ENCODE measurements around the gene TBC1D16. TPM values are rescaled to one million over a fixed set of nuclear protein-coding genes. Genes with fewer than 3 reads are reported as not detected.
A peak's percentile ranks its signal among the peaks of the same experiment; 100 is the strongest.

The TBC1D16 gene
- total RNA-seq, 1 experiment from 2014 or later, result 96.1 TPM

- TF ChIP-seq ARID4B (CRISPR knock-in tag; IDR thresholded peaks at IDR 0.05; ENCODE audit: borderline replicate concordance), result no peak
Observed at GRCh38 chr17:80083136-80083661, 47.5 kb upstream of the TBC1D16 start (continued).

GRCh38 chr17:80082403-80083135 lies 46.9 kb upstream of the TBC1D16 start:
- ATAC-seq (peak; percentile 81), DNase-seq (ENCODE audit: low spot score) (peak; percentile 85)
- no peak overlapping the region for H3K4me3 Mint-ChIP-seq
- H3K9me3 Mint-ChIP-seq, result peaks cover 3% of the 10 kb centered on the region; the same call in 1 of the 2 replicates
- ChIA-PET POLR2A (interaction anchor here (0.8 kb wide), 1 partner anchor 41 kb away, joined by 3 read pairs; no protein-coding TSS in a partner anchor), CTCF (interaction anchor here (0.6 to 7.1 kb wide), 26 partner anchors 10 to 279 kb away, joined by 3 to 72 read pairs (median 3); partner anchors contain the start of gene GAA)
- H3K4me1 Mint-ChIP-seq, result peaks cover 8% of the 10 kb centered on the region; the same call in 1 of the 2 replicates
- H3K27ac Mint-ChIP-seq, result no peak overlapping the region
- H3K36me3 Mint-ChIP-seq, result no peaks in the 10 kb centered on the region
- no peaks in the 10 kb centered on the region for H3K27me3 Mint-ChIP-seq (ENCODE audit: low read depth)
- TF ChIP-seq NFATC4 (CRISPR knock-in tag; IDR thresholded peaks at IDR 0.05), result no peak
- peak; percentile 40; the same call in 1 of the 2 replicates for TF ChIP-seq CTCF (IDR thresholded peaks at IDR 0.05)

- DNase-seq (ENCODE audit: low spot score) (no peak), ATAC-seq (no peak)
- Mint-ChIP-seq H3K27ac (no peak overlapping the region), H3K4me1 (peaks cover 8% of the 10 kb centered on the region; the same call in 1 of the 2 replicates), H3K27me3 (ENCODE audit: low read depth) (no peaks in the 10 kb centered on the region), H3K4me3 (no peak overlapping the region), H3K9me3 (peaks cover 3% of the 10 kb centered on the region; the same call in 1 of the 2 replicates), H3K36me3 (no peaks in the 10 kb centered on the region)
- TF ChIP-seq AFF4 (CRISPR knock-in tag; IDR thresholded peaks at IDR 0.05; ENCODE audit: borderline replicate concordance), result no peak
- POLR2A ChIA-PET, result interaction anchor here (0.9 kb wide), 1 partner anchor 53 kb away, joined by 5 read pairs; no protein-coding TSS in a partner anchor
- CTCF ChIA-PET, result interaction anchor here (0.6 to 7.1 kb wide), 12 partner anchors 11 to 130 kb away, joined by 3 to 72 read pairs (median 4); partner anchors contain the start of gene GAA
Observed at GRCh38 chr17:80081596-80081995, 45.9 kb upstream of the TBC1D16 start.

GRCh38 chr17:80080081-80080480 lies 44.4 kb upstream of the TBC1D16 start:
- ChIA-PET POLR2A (no interaction called here), CTCF (interaction anchor here (0.6 to 7.1 kb wide), 4 partner anchors 21 to 334 kb away, joined by 3 to 72 read pairs (median 22); partner anchors contain the start of gene GAA)
- Mint-ChIP-seq H3K36me3 (no peaks in the 10 kb centered on the region), H3K27ac (no peak overlapping the region), H3K27me3 (ENCODE audit: low read depth) (no peaks in the 10 kb centered on the region), H3K9me3 (peaks cover 3% of the 10 kb centered on the region; the same call in 1 of the 2 replicates), H3K4me1 (peaks cover 8% of the 10 kb centered on the region; the same call in 1 of the 2 replicates), H3K4me3 (no peak overlapping the region)
- TF ChIP-seq NFE2L1 (CRISPR knock-in tag; IDR thresholded peaks at IDR 0.05), result no peak
- TF ChIP-seq E2F5 (CRISPR knock-in tag; IDR thresholded peaks at IDR 0.05), result no peak
- TF ChIP-seq SMAD3 (CRISPR knock-in tag; IDR thresholded peaks at IDR 0.05; ENCODE audit: borderline replicate concordance), result no peak
- TF ChIP-seq ESRRA (CRISPR knock-in tag; IDR thresholded peaks at IDR 0.05; ENCODE audit: borderline replicate concordance), result no peak
- TF ChIP-seq NR1H2 (CRISPR knock-in tag; IDR thresholded peaks at IDR 0.05), result no peak
- TF ChIP-seq IRF1 (CRISPR knock-in tag; IDR thresholded peaks at IDR 0.05), result no peak
- TF ChIP-seq NR3C1 (CRISPR knock-in tag; conservative IDR thresholded peaks at IDR 0.05; ENCODE audit: low read depth), result no peak
- DNase-seq (ENCODE audit: low spot score), result no peak
- no peak for ATAC-seq
